Tibial nerve (tissue), 4 donors: ENCODE measurements around the gene HIP1R. TPM values are rescaled to one million over a fixed set of nuclear protein-coding genes. Genes with fewer than 3 reads are reported as not detected.

Source experiments
- DNase-seq, 2 donors: peaks; one replicate each; pipeline ENCODE4 v3.0.0-alpha.2; 2019; ENCODE audit warnings: low spot score in 2 of 2
- H3K27ac ChIP-seq, 4 donors: fragments of 200-600 bp; sonication (generic) in 3 of 4; one replicate each; pipeline ENCODE4 v1.5.1; 2017 to 2019; ENCODE audit warnings: mild to moderate bottlenecking in 1 of 4
- H3K27me3 ChIP-seq, 2 donors: fragments of 200-600 bp; sonication (generic) in 1 of 2; one replicate each; pipeline versions ENCODE4 v1.5.1 to v1.6.0; 2017 to 2019
- H3K36me3 ChIP-seq, 3 donors: fragments of 200-600 bp; sonication (generic); one replicate each; pipeline ENCODE4 v1.5.1; 2018 to 2019
- H3K4me1 ChIP-seq, 4 donors: fragments of 200-600 bp; sonication (generic) in 3 of 4; one replicate each; pipeline ENCODE4 v1.5.1; 2017 to 2019
- H3K4me3 ChIP-seq, 4 donors: fragments of 200-600 bp; sonication (generic) in 3 of 4; one replicate each; pipeline ENCODE4 v1.5.1; 2017 to 2019; ENCODE audit warnings: mild to moderate bottlenecking in 1 of 4, moderate library complexity in 1 of 4
- H3K9me3 ChIP-seq, 4 donors: fragments of 200-600 bp; sonication (generic) in 3 of 4; one replicate each; pipeline ENCODE4 v1.5.1; 2017 to 2019
- EP300 ChIP-seq, 2 donors: sonication (generic); formaldehyde crosslinking; IDR thresholded peaks; one replicate each; pipeline ENCODE4 v1.6.1; 2017; ENCODE audit warnings: antibody characterized with exemption in 2 of 2, mild to moderate bottlenecking in 1 of 2
- POLR2A ChIP-seq, 2 donors: fragments of 450-650 bp; IDR thresholded peaks; one replicate each; pipeline ENCODE4 v1.6.1; 2017; ENCODE audit warnings: antibody characterized with exemption in 2 of 2, mild to moderate bottlenecking in 2 of 2, moderate library complexity in 2 of 2
- WGBS, 2 donors: methylation state at CpG; one replicate each; pipeline ENCODE4 v1.1.5; 2018; 5-methylcytosine and 5-hydroxymethylcytosine counted together
- total RNA-seq, 4 donors: library from RNA; depleted of rRNA; stranded (reverse); fragments of >200 nt; gene quantifications; one replicate each; pipeline ENCODE4 v1.1.0, GENCODE V29; 2016
- TF ChIP-seq, protein P1 (sequence below), 5 experiments: fragments of 200-600 bp in 3 of 5; fragments of 450-650 bp in 2 of 5; sonication (generic) in 3 of 5; IDR thresholded peaks; one replicate each; pipeline ENCODE4 v1.5.1; 2016 to 2019; ENCODE audit warnings: antibody characterized with exemption in 5 of 5, mild to moderate bottlenecking in 3 of 5, moderate library complexity in 2 of 5

HIP1R gene
- total RNA-seq, 4 donors from 2014 or later: 10.3 to 22.5 (median 16.9) TPM

DNA sequence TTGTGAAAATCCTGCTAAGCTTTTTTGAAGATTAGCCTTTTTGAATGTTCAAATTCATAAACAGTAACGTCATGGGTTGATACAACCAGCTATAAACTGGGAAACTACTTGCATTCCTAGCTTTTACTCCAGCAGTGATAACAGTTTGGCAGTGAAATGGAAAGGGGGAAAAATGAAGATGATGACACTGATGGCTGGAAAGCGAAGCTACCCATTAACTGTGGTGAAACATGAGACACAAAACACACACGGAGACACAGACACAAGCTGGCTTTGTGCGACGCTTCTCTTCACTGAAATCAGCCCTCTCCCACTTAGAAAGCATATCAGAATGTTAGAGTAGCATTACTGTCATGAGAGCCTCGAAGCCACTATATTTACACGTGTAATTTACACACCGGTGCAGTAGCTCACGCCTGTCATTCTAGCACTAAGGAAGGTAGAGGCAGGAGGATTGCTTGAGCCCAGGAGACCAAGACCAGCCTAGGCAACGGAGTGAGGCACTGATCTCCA, 45.0 kb downstream of the HIP1R start:
- WGBS, 2 donors: 43 to 55% methylated on average over 10 of the region's 10 CpGs
- H3K4me3 ChIP-seq: no peak overlapping the region
- H3K36me3 ChIP-seq: no peaks in the 10 kb centered on the region
- DNase-seq: no peak
- H3K27me3 ChIP-seq: no peaks in the 10 kb centered on the region
- peaks cover 0 to 94% (median 61%) of the 10 kb centered on the region in 4 donors for H3K4me1 ChIP-seq
- no peaks in the 10 kb centered on the region for H3K9me3 ChIP-seq
- TF ChIP-seq, protein P1, sequence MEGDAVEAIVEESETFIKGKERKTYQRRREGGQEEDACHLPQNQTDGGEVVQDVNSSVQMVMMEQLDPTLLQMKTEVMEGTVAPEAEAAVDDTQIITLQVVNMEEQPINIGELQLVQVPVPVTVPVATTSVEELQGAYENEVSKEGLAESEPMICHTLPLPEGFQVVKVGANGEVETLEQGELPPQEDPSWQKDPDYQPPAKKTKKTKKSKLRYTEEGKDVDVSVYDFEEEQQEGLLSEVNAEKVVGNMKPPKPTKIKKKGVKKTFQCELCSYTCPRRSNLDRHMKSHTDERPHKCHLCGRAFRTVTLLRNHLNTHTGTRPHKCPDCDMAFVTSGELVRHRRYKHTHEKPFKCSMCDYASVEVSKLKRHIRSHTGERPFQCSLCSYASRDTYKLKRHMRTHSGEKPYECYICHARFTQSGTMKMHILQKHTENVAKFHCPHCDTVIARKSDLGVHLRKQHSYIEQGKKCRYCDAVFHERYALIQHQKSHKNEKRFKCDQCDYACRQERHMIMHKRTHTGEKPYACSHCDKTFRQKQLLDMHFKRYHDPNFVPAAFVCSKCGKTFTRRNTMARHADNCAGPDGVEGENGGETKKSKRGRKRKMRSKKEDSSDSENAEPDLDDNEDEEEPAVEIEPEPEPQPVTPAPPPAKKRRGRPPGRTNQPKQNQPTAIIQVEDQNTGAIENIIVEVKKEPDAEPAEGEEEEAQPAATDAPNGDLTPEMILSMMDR (IDR thresholded peaks at IDR 0.05): no peak
- TF ChIP-seq POLR2A (IDR thresholded peaks at IDR 0.05) (no peak), EP300 (IDR thresholded peaks at IDR 0.05) (no peak)
- H3K27ac ChIP-seq: peak overlapping the region in 3 of 4 donors; percentile 26 to 45 (median 28)

DNA sequence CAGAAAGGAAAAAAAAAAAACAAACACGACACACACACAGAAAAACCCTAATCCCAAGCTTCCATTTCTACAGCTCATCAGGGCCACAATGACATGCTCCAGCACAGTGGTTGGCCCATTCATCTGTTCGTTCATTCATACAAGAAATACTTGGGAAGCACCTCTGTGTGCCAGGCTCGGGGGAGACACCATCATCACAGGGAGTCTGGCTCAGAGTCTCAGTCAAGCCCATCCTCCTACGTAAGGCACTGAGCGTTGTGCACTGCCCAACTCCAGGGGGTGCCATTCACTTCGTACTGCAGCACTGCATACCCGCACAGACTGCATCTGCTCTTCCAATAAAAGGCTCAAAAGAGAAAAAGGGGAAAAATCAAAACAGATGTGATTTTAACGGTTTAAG, 45.4 kb downstream of the HIP1R start:
- Histone ChIP-seq H3K4me3 (no peak overlapping the region), H3K9me3 (no peaks in the 10 kb centered on the region), H3K27me3 (no peaks in the 10 kb centered on the region), H3K27ac (peak overlapping the region in 3 of 4 donors; percentile 26 to 45 (median 28)), H3K36me3 (no peaks in the 10 kb centered on the region), H3K4me1 (peaks cover 0 to 92% (median 60%) of the 10 kb centered on the region in 4 donors)
- WGBS, 2 donors: 29 to 37% methylated on average over 8 of the region's 8 CpGs
- no peak for DNase-seq
- no peak for TF ChIP-seq EP300 (IDR thresholded peaks at IDR 0.05)
- TF ChIP-seq, protein P1 (IDR thresholded peaks at IDR 0.05): peak; percentile 18 to 43 (median 24)

DNA sequence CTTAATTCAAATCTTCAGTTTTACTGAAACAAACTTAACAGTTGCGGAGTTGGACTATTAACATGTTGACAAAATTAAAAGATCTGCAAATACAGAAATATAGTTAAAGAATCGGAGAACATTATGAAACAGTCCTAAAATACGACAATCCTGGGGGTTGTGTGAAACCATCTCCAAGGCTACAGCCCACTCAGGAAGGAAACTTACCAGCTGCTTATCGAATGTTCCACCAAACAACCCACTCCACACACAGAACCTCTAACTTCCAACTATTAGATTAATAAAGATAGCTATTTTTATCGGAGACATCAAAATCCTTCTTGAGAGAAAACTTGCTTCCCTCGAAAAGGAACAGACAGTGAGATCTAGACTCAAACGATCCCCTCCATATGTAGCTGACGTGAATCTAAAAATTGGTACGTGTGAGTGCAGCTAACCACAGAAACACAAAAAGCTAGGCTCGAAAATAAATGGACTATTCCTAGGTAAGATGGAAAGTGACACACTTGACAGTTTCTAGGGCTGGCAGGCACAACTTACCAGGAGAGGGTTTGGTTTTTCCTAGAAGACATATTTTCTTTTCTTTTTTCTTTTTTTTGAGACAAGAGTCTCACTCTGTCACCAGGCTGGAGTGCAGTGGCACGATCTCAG, 47.8 kb downstream of the HIP1R start:
- DNase-seq: no peak
- 75 to 80% methylated on average over 11 of the region's 11 CpGs for WGBS, 2 donors
- no peaks in the 10 kb centered on the region for H3K36me3 ChIP-seq
- H3K27me3 ChIP-seq: no peaks in the 10 kb centered on the region
- peaks cover 0 to 93% (median 60%) of the 10 kb centered on the region in 4 donors for H3K4me1 ChIP-seq
- no peak overlapping the region for H3K27ac ChIP-seq
- no peak overlapping the region for H3K4me3 ChIP-seq
- TF ChIP-seq POLR2A (IDR thresholded peaks at IDR 0.05) (no peak), EP300 (IDR thresholded peaks at IDR 0.05) (no peak)
- TF ChIP-seq, protein P1 (IDR thresholded peaks at IDR 0.05): no peak
- H3K9me3 ChIP-seq: no peaks in the 10 kb centered on the region

DNA sequence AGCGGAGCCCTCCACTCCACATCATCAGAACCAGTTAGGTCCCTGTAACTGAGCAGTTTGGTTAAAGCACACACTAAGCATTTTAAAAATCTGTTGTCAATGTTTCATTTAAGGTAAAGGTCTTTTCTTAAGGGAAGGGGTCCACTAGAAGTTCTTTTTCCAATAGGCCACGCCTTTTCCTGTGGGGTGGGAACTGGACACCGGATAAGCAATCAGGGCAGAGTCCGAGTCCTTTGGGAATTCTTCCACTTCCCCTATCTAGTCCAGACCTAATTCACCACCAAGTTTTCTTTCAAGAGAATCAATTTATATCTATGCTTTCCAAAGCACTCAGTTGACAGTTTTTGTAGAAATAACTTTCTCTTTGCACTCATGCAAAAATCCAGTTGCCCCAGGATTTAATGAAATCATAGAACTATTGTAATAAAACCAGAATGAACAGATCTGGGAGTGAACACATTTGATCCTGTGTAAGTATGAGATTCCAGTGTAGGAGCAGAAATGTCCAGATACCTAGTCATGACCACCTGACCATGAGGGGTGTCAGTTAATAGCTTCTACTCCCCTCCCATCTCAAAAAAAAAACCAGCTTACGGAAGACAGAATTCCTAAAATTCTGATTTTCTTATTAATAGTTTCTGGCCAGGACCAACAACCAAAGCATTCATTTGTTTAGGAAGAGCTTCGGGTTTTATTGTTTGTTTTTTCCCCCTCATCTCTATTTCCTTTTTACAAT, 49.0 kb downstream of the HIP1R start:
- 55 to 56% methylated on average over 6 of the region's 6 CpGs for WGBS, 2 donors
- H3K27ac ChIP-seq: peak overlapping the region in 2 of 4 donors; percentile 2 to 37
- no peaks in the 10 kb centered on the region for H3K9me3 ChIP-seq
- TF ChIP-seq POLR2A (IDR thresholded peaks at IDR 0.05) (no peak), EP300 (IDR thresholded peaks at IDR 0.05) (no peak)
- TF ChIP-seq, protein P1 (IDR thresholded peaks at IDR 0.05): no peak
- no peak overlapping the region for H3K4me3 ChIP-seq
- H3K36me3 ChIP-seq: no peaks in the 10 kb centered on the region
- H3K27me3 ChIP-seq: no peaks in the 10 kb centered on the region
- DNase-seq: no peak
- H3K4me1 ChIP-seq: peaks cover 0 to 96% (median 64%) of the 10 kb centered on the region in 4 donors

DNA sequence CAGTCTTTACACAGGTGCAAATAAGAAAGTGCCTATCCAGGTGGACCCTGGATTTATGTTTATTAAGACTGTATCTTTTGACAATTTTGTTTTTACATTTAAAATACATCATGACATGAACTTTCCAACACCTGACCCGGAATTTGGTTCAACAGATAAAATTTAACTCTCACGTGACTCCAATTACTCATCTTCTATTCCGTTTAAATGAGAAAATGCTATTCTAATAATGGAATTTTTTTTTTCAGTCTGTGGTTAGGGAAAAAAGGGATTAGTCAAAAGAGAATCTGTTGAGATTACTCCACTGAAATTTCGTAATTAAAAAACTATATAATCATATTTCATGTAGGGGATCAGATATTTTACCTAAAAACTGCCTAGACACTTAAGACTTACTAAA, 49.6 kb downstream of the HIP1R start:
- Histone ChIP-seq H3K4me1 (peaks cover 0 to 96% (median 65%) of the 10 kb centered on the region in 4 donors), H3K27ac (no peak overlapping the region), H3K4me3 (no peak overlapping the region), H3K9me3 (no peaks in the 10 kb centered on the region), H3K27me3 (no peaks in the 10 kb centered on the region), H3K36me3 (no peaks in the 10 kb centered on the region)
- no peak for DNase-seq
- WGBS, 2 donors: 46 to 54% methylated on average over 4 of the region's 4 CpGs
- TF ChIP-seq EP300 (IDR thresholded peaks at IDR 0.05) (no peak), POLR2A (IDR thresholded peaks at IDR 0.05) (no peak)
- TF ChIP-seq, protein P1 (IDR thresholded peaks at IDR 0.05): no peak
